ENCODE results near the gene RAB7A. TPM values are rescaled to one million over a fixed set of nuclear protein-coding genes. Genes with fewer than 3 reads are reported as not detected.

The RAB7A gene
- total and polyA plus RNA-seq, 2 of the 8 experiments (the other 6 are each of a cell fraction or from before 2014, with no cell fraction given): 179 to 195 TPM

GRCh38 chr3:128853826-128854225 is 127.8 kb downstream of the RAB7A start:
- no peak overlapping the region for H3K56ac ChIP-seq (replicated peaks; ENCODE audit: insufficient read length, low read depth, low read length)
- TF ChIP-seq SAP30 (IDR thresholded peaks at IDR 0.05; ENCODE audit: insufficient read depth, insufficient replicate concordance, low read length): no peak
- TF ChIP-seq HDAC2 (IDR thresholded peaks at IDR 0.05; ENCODE audit: borderline replicate concordance in 1 of 2, low read depth in 2 of 2, low read length in 2 of 2): no peak
- TF ChIP-seq ASH2L (IDR thresholded peaks at IDR 0.05; ENCODE audit: low read length): no peak
- TF ChIP-seq KDM4A (IDR thresholded peaks at IDR 0.05; ENCODE audit: low read depth, low read length, severe bottlenecking): no peak
- TF ChIP-seq SP4 (IDR thresholded peaks at IDR 0.05; ENCODE audit: low read length): no peak
- TF ChIP-seq, protein P1, sequence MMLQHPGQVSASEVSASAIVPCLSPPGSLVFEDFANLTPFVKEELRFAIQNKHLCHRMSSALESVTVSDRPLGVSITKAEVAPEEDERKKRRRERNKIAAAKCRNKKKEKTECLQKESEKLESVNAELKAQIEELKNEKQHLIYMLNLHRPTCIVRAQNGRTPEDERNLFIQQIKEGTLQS (IDR thresholded peaks at IDR 0.05; ENCODE audit: insufficient read depth, low read depth, low read length): no peak
- no peak for TF ChIP-seq CREB1 (IDR thresholded peaks at IDR 0.05)
- TF ChIP-seq TBP (IDR thresholded peaks at IDR 0.05; ENCODE audit: low read depth, low read length): no peak
- no peak for TF ChIP-seq YY1 (IDR thresholded peaks at IDR 0.05; ENCODE audit: low read depth, low read length)
- TF ChIP-seq TEAD4 (IDR thresholded peaks at IDR 0.05; ENCODE audit: low read depth, low read length): no peak
- TF ChIP-seq CEBPB (IDR thresholded peaks at IDR 0.05; ENCODE audit: low read depth, low read length): no peak
- TF ChIP-seq GTF2F1 (IDR thresholded peaks at IDR 0.05; ENCODE audit: borderline replicate concordance, low read depth, low read length): no peak
- TF ChIP-seq POLR2A (IDR thresholded peaks at IDR 0.05; ENCODE audit: control extremely low read depth in 1 of 2, low read depth in 2 of 2, low read length in 2 of 2): no peak
- TF ChIP-seq BACH1 (IDR thresholded peaks at IDR 0.05; ENCODE audit: low read length): no peak

More at GRCh38 chr3:128853826-128854225, 127.8 kb downstream of the RAB7A start:
- Histone ChIP-seq H3K27ac (ENCODE audit: low read depth, low read length) (no peak overlapping the region), H2BK5ac (ENCODE audit: low read depth, low read length) (no peak overlapping the region), H2BK20ac (ENCODE audit: low read length) (no peak overlapping the region), H3K4me2 (ENCODE audit: insufficient read depth in 1 of 2, low read depth in 2 of 2, low read length in 2 of 2) (no peak overlapping the region), H3K79me1 (ENCODE audit: low read depth, low read length) (no peaks in the 10 kb centered on the region), H2BK15ac (ENCODE audit: low read length) (no peak overlapping the region), H3K27me3 (replicated peaks in 1 of 4; ENCODE audit: control insufficient read depth in 3 of 4, extremely low read depth in 1 of 4, insufficient read depth in 3 of 4, low read length in 3 of 4) (no peaks in the 10 kb centered on the region), H3K9ac (replicated peaks in 1 of 4; ENCODE audit: extremely low read depth in 1 of 4, low read depth in 3 of 4, low read length in 3 of 4) (no peak overlapping the region), H4K91ac (replicated peaks; ENCODE audit: insufficient read length, low read length) (no peak overlapping the region), H3K18ac (ENCODE audit: extremely low read depth, low read length) (no peak overlapping the region), H4K5ac (ENCODE audit: insufficient read length, low read depth, low read length) (no peak overlapping the region), H3K4ac (replicated peaks; ENCODE audit: insufficient read length, low read depth, low read length) (no peak overlapping the region), H3K4me3 (ENCODE audit: extremely low read depth in 1 of 4, insufficient read depth in 2 of 4, low read depth in 3 of 4, low read length in 4 of 4) (no peak overlapping the region), H3K23me2 (ENCODE audit: low read depth, low read length) (no peaks in the 10 kb centered on the region), H3K23ac (ENCODE audit: insufficient read length) (no peak overlapping the region), H2AFZ (ENCODE audit: low read length) (no peak overlapping the region), H3K36me3 (ENCODE audit: control insufficient read depth in 2 of 4, insufficient read depth in 4 of 4, low read length in 3 of 4) (no peaks in the 10 kb centered on the region), H2BK12ac (ENCODE audit: low read depth, low read length) (no peak overlapping the region), H2AK5ac (ENCODE audit: low read depth, low read length) (no peak overlapping the region), H4K8ac (ENCODE audit: extremely low read depth, insufficient read depth, low read length) (no peak overlapping the region), H3K14ac (ENCODE audit: insufficient read length) (no peak overlapping the region), H2BK120ac (replicated peaks; ENCODE audit: low read depth, low read length) (no peak overlapping the region), H3K79me2 (ENCODE audit: control insufficient read depth in 1 of 2, insufficient read depth in 2 of 2, low read length in 2 of 2) (no peaks in the 10 kb centered on the region), H3K4me1 (replicated peaks in 1 of 4; ENCODE audit: control insufficient read depth in 3 of 4, insufficient read depth in 4 of 4, low read length in 3 of 4) (no peaks in the 10 kb centered on the region), H3K9me3 (ENCODE audit: insufficient read depth in 2 of 2, low read depth in 1 of 2, low read length in 1 of 2) (peaks cover 44 to 62% of the 10 kb centered on the region in 2 experiments), H4K20me1 (replicated peaks in 1 of 2; ENCODE audit: control insufficient read depth in 1 of 2, insufficient read depth in 2 of 2, low read length in 2 of 2) (no peaks in the 10 kb centered on the region)
- no peak for FAIRE-seq
- CTCF ChIA-PET (ENCODE audit: partially characterized antibody): interaction anchor here (1.4 to 2.4 kb wide), 3 partner anchors 9 to 67 kb away, joined by 7 to 11 read pairs (median 7); no protein-coding TSS in a partner anchor
- POLR2A ChIA-PET (ENCODE audit: partially characterized antibody): no interaction called here
- DNase-seq (ENCODE audit: low read depth in 1 of 2, low spot score in 2 of 2): no peak
- WGBS, 2 experiments (ENCODE audit: extremely low coverage in 1 of 2, insufficient coverage in 1 of 2, insufficient read length in 1 of 2, insufficient replicate concordance in 2 of 2, low coverage in 1 of 2, low lambda C conversion rate in 2 of 2, missing lambda C conversion rate in 1 of 2): 86% methylated on average over 4 of the region's 5 CpGs; no CpG with 5 or more reads in 1 of the 2 experiments

Measured in H1 (cell line).